GM19099 (cell line): ENCODE results near the gene LRRC26.
A peak's percentile ranks its signal among the peaks of the same experiment; 100 is the strongest.

ENCODE experiments used
- POLR2A ChIP-seq: IDR thresholded peaks from 3 replicates; pipeline ENCODE4 v1.6.1; 2011; ENCODE audit warnings: low read depth; ENCODE audit not compliant: insufficient read length; ENCODE audit errors: extremely low read depth

The LRRC26 gene

DNA sequence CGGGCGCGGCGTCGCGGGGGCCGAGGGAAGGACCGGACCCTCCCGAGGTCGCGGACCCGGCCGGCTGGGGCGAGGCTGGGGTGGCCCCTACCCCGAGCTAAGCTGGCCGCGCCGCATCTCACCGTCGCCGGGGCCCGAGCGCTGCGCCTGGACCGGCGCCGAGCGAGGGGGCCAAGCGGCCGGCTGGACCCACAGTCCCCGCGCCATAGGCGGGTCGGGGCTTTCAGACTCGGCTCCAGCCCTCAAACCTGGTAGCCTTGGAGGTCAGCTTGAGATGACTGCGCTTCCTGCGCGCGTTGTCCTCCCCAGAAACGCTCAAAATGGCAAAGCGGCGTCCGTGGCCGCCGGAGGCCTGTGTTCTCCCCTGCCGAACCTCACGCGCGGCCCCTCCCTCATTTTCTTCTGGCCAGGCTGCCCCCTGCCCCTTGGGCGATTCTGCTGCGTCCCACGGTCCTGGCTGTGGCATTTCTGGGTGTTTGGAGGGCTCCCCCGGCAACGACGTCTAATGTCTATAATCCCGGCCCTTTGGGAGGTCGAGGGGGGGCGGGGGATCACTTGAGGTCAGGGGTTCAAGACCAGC is 39.6 kb downstream of the LRRC26 start:
- TF ChIP-seq POLR2A, result no peak

DNA sequence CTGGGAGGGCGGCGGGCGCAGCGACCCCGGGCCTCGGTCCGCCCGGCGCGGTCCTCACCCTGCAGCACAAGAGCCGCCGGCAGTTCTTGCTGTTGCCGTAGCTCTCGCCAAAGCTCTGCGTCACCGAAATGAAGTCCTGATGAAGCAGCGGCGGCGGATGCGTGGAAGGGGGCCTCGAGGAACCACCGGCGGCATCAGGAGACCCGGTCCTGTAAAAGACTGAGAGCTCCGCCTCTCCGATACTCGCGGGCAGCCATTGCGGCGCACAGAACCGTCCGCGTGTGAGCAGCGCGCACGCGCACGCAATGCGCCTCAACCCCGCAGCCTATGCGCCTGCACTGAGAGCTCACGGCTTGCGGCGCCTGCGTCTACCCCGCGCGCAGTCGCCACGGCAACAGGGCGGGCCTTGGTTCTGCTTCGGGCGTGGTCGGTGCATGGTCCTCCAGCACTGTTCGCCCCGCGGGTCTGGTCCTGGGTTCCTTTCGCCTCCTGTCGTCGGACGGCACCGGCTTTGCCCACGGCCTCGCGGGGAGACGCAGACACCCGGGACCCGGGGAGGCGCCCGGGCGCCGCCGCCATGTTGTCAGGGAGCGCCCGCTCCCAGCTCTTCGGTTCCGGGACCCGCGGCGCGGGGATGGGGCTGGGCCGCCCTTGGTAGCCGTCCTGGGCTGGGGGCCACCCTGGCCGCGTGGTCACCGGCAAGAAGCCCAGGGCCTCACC is 40.2 kb downstream of the LRRC26 start:
- peak; percentile 89 for TF ChIP-seq POLR2A

DNA sequence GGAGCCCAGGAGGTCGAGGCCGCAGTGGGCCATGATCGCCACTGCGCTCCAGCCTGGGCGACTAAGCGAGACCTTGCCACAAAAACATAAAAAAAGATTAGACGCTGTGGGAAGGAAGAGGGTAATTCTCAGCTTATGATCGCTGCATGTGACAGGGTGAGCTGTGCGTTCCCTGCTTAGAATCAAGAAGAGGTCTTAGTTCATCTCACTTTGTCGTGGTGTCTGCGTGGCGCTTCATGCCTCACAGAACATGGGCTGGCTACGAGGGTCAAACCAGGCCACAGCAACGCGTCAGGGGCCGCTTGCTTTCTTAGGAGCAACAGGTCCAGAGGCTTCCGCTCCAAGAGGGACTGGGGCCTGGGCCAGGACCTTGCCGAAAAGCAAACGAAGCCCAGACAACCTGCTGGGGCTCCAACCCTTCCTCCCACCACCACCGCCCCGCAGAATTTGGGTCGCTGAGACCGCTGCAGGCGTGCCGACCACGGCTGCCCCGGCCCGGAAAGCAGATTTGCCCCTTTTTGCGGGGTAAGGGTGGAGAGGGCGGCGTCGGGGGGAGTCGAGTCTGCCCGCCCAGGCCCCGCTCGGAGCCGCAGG is 40.9 kb downstream of the LRRC26 start:
- TF ChIP-seq POLR2A, result no peak

DNA sequence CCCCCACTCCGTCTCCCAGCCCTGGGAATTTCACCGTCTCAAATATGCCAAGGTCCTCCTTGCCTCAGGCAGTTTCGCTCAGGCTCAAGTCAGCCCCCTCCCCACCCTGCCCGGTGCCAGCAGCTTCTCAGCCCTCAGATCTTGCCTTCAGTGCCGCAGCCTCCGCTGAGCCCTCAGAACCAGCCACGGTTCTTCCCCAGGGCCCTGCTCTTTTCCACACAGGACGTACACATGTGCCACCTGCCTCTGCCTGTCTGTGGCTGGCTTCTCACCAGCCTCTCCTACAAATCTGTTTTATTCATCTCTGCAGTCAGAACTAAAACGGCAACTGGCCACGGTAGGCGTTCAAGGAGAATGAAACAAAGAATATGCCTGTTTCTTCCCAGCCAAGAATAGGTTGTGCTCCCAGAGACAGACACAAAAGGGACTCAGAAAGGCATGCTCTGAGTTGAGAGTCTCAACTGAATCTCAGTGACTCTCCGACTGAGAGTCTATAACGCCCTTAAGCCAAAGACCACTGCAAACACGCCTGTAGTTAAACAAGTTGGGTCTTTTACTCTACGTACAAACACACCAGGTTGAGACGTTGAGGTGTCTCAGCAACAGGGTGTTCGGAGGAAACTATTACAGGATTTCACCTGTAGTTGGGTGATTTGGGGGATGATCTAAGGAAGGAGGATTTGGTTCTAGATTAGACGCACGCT is 41.5 kb downstream of the LRRC26 start:
- no peak for TF ChIP-seq POLR2A

DNA sequence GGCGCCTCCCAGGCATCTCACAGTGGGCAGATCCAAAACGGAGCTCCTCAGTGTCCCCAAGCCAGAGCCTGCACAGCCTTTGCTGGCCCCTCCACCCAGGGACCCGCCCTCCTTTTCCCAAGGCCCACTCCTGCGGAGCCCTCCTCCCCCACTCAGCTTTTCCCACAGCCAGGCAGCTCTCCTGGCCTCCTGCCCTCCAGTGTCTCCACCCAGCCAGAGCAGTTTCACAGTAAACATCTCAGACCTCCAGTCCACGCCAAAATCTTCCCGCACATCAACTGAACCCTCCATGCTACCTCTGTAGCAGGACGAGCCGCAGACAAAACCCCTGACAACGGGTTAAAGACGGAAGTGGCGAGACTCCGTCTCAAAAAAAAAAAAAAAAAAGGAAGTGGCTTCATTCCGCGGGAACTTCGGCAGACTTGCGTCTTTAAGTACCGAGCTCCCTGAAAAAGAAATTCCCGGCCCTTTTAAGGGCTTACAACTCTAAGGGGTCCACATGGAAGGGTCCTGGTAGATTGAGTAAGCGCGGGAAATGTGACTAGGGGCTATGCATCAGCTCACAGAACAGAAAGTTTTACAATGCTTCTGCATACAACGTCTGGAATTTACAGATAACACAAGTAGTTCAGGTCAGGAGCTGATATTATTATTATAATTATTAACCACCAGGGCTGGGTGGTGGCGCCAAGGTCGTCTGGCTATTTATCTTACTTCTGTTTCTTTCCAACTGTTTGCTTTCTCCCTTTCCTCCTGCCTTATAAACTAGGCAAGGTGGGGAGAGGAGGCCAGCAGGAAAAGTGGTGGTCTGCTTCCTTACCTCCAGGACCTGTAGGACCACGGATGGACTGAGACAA is 42.3 kb downstream of the LRRC26 start:
- TF ChIP-seq POLR2A, result peak; percentile 19

DNA sequence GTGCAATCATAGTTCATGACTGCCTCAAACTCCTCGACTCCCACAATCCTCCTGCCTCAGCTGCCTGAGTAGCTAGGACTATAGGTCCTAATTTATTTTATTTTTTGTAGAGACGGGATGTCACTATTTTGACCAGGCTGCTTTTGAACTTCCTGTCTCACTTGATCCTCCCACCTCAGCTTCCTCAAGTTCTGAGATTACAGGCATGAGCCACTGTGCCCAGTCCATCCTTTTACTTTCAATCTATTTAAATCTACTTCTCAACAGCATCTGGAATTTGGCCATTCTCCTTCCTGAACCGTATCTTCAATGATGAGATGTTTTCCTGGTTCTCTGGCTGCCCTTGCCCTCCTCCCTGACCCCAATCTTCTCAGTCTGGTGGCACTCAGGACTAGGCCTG is 43.1 kb downstream of the LRRC26 start:
- TF ChIP-seq POLR2A, result no peak

DNA sequence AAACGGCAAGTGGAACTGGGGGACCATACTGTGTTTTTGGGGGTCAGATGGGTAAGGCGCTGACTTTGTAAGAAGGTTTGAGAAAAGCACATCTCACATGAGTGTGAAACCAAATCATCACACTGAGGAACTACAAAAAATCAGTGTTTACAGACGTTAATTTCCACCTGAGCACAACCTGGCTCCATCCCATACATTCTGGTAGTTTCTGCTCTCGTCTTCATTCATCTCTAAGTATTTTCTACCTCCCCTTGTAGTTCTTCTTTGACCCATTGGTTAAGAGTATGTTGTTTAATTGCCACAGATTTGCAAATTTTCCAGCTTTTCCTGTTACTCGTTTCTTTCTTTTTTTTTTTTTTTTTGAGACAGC is 46.4 kb downstream of the LRRC26 start:
- TF ChIP-seq POLR2A, result no peak
